Stimulated activated CD4-positive, alpha-beta T cell treated with anti-CD3 and anti-CD28 coated beads, Interleukin-2, amount 100 ng/mL, for 24 hours (primary cell): ENCODE data around the gene USP34.
A peak's percentile ranks its signal among the peaks of the same experiment; 100 is the strongest.
"Not testable (repeated sequence)": the region's sequence is repeated elsewhere in the genome, so short reads cannot be mapped to it uniquely, and the experiment has no call there.

Experiments
- DNase-seq, 2 donors: peaks; one replicate each; pipeline ENCODE4 v3.0.0-alpha.2; 2020

Gene USP34

DNA sequence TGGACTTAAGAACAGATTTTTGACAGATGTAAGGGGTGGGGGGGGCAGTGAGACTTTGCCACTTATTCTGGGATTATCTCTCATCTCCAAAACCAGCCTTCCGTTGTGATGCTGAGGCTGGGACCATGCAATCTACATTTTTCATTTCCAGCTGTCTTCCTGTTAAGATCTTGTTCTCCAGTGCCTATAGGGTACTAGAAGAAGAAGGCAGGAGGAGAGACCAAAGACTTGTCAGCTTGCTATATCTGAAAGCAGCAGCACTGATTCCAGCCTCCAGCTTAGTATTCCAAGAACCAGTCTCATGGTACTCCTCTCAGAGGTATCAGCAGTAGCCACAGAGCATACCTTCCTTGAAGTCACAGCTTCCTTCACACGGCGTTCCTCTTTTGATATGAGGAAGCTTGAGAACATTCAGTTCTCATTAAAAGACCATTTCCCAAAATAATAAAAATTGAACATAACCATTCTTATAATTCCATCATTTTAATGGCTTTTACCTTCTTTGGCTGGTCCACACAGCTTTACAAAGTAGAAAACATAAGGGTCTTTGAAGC lies 49.8 kb downstream of the USP34 start:
- DNase-seq = no peak

DNA sequence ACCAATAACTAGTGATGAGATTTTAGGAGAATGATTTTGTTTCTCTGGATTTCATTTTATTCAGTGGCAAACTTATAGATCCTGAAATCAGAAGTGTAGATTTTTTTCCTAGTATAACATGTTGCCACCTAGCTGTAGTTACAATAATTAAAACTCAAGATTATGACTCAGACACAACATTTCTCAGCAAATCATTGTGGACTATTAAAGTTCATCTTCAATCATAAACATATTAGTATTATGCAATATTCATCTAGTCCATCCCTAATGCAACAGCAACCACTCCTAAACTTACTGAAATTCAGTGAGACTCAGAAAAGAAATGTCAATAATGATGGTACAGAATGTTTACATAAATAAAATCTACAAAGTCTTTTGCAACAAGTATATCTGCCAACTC lies 51.3 kb downstream of the USP34 start:
- DNase-seq = no peak

DNA sequence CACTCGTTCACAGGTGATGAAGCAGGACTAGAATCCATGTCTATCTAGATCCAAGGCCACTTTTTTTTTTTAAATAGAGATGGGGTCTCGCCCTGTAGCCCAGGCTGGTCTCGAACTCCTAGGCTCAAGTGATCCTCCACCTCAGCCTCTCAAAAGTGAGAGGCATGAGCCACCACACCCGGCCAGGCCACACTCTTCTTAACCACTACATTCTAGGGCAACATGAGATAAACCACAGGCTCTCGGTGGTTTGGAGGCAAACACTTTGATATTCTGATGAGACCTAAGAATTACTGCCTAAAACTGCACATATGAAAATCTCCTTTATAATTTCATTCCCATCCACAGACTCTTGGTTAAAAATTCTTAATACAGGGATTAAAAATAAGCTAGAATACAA lies 51.8 kb downstream of the USP34 start:
- DNase-seq = no peak

GRCh38 chr2:61416871-61417645 lies 53.8 kb downstream of the USP34 start:
- no peak for DNase-seq

GRCh38 chr2:61415265-61415664 lies 55.6 kb downstream of the USP34 start:
- no peak for DNase-seq

DNA sequence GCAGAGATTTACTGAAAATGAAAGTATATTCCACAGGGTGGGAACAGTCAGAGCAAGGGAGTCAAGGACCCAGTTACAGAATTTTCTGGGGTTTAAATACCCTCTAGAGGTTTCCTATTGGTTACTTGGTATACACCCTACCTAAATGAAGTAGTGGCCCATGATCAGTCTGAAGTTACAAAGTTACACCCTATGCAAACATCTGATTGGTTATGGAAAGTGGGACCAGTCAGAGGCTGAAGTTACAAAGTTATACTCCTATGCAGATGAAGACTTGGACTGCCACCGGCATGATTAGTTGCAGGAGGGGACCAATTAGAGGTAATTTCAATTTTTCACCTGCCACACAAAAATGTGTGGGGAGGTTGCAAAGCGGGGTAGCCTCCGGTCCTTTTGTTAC lies 56.2 kb downstream of the USP34 start:
- DNase-seq = no peak

GRCh38 chr2:61411109-61411508 lies 59.8 kb downstream of the USP34 start:
- DNase-seq = no peak

DNA sequence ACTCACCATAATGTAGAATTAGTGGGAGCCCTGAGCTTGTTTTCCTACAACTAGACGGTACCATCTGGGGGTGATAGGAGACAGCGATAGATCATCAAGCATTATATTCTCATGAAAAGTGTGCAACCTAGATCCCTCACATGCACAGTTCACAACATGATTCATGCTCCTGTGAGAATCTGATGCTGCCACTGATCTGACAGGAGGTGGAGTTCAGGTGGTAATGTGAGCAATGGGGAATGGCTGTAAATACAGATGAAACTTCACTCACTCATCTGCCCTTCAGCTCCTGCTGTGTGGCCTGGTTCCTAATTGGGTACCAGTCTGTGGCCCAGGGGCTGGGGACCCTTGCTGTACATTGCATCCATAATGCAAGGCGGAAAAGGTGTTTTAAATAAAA lies 60.7 kb downstream of the USP34 start:
- no peak for DNase-seq

DNA sequence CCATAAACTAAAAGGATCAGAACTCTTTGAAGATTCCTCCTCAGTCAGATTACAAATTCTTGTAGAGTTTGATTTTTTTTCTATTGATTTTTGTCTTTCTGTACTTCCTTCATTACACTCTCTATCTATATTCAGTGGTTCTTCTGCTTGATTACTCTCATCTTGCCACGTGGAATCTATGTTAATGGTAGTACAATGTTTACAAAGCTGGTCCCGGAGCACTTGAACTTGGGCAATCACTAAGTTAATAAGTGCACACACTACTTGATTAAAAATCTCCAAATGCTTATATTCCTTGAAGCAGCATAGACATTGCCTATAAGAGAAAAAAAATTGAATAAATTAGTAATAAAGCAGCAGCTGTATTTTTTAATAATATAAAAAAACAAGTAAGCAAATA lies 65.1 kb downstream of the USP34 start:
- DNase-seq = no peak

DNA sequence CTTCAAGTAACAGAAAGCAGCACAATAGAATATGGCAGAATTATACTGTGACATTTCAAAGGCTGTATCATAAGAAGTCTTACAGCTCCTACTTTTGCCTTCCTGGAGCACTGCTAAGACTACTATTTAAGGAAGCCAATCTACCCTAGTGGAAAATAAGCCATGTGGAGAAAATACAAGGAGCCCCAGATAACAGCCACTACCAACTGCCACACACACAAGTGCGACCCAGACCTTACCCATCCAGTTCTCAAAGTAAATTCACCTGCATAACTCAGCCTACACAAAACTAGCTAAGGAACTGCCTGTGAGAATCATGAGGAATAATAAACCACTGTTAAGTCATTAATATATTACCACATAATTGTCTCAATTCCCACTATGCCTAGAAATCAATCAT lies 66.4 kb downstream of the USP34 start:
- DNase-seq = no peak

GRCh38 chr2:61398413-61398812 lies 72.5 kb downstream of the USP34 start:
- no peak for DNase-seq

- no peak for DNase-seq
Measured at GRCh38 chr2:61396005-61396404, 74.9 kb downstream of the USP34 start.

DNA sequence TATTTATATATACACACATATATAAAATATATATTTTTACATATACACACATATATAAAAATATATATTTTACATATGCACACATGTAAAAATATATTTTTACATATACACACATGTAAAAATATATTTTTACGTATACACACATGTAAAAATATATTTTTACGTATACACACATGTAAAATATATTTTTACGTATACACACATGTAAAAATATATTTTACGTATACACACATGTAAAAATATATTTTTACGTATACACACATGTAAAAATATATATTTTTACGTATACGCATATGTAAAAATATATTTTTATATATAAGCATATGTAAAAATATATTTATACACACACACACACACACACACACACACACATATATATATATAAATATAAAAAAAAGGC lies 83.3 kb downstream of the USP34 start:
- DNase-seq = not testable (repeated sequence)

GRCh38 chr2:61380882-61381197 lies 90.0 kb downstream of the USP34 start:
- DNase-seq = not testable (repeated sequence)

DNA sequence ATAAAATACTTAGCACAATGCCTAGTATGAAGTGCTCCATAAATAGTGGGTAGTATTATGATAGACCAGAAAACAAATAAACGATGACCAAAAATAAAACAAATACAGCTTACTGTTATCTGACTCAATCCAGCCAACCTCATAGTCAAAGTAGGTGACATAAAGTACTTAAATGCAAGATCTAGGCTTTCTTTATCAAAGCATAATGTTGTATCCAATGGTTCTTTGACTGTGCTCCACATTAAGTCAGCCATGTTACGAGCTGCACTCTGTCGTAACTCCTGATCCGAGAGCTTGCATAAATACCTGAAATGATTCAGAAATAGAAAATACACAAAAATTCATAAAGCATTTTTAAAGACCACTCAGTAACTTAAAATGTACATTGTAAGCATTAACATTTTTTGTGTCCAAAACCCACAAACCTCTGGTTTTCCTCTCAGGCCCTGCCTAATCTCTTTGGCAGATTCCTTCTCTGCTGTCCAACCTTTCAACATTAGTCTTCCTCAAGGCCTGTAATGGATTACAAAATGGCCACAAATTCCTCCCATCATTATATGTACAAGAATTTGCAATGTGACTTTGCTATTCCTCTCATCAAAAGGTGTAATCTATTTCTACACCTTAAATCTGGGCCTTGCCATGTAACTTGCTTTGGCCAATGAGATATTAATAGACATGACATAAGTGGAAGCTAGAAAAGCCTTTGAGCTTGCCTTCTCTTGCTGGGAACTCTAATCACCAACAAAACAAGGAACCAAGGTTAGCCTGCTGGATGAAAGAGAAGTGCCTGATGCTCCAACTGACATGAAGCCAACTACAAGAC lies 90.6 kb downstream of the USP34 start:
- DNase-seq = no peak

DNA sequence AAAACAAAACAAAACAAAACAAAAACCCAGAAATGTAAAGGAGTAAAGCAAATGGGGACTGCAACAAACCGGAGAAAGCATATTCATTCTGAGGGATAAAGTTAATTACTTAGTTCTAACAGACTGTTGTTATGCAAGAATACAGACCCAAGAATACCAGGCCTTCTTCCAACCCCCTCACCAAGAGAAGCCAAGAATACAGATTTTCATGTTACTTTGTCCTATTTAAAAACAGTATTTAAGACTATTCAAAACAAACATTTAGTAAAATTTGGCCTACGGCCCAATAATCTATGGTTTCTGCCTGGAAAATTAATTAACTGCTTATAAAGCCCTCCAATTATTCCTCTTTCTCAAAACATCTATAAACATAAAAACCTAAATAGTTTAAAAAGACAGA lies 91.4 kb downstream of the USP34 start:
- DNase-seq = no peak

DNA sequence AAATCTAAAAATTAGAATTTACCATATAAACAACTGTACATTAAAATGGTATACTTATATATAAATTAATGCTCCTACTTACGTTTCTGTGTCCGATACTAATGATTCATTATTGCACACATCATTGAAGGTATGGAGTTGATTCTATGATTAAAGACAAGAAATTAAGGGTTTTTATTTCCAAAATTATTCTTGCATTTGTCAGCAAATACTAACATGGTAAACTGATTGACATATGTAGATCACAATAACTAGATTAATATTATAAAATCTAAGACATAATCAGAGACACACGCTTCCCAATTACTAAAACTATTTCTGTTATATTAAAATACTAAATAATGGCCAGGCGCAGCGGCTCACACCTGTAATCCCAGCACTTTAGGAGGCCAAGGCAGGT lies 92.6 kb downstream of the USP34 start:
- DNase-seq = no peak

DNA sequence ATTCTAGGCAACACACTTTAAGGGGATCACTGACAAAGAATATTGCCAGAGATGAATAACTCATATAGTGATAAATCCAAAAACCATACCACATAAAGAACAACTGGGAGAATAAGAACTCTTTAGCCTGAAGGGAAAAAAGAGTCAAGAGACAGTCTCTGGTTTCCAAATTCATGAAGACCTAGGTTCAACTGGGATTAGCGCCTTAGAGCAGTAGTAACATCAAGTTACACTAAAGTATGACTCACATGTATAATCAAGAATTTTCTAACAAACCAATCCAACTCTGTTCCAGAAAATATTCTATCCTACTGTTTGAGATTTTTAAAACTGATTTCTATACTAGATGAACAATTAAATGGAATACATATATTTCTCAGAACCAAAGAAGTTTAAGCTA lies 93.8 kb downstream of the USP34 start:
- DNase-seq = no peak

- no peak for DNase-seq
Measured at GRCh38 chr2:61376211-61376610, 94.7 kb downstream of the USP34 start.

DNA sequence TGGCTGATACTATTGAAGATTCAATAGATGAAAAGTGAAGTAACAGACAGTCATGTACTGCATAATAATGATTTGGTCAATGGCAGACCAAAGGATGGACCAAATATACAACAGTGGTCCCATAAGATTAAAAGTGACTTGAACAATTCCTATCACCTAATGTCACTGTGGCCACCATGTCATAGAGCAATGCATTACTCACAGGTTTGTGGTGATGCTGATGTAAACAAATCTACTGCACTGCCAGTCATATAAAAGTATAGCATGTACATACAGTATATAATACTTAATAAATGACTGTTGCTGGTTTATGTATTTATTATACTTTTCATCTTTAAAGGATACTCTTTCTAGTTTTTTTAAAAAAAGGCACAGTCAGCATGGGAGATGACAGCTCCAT lies 99.9 kb downstream of the USP34 start:
- DNase-seq = no peak

DNA sequence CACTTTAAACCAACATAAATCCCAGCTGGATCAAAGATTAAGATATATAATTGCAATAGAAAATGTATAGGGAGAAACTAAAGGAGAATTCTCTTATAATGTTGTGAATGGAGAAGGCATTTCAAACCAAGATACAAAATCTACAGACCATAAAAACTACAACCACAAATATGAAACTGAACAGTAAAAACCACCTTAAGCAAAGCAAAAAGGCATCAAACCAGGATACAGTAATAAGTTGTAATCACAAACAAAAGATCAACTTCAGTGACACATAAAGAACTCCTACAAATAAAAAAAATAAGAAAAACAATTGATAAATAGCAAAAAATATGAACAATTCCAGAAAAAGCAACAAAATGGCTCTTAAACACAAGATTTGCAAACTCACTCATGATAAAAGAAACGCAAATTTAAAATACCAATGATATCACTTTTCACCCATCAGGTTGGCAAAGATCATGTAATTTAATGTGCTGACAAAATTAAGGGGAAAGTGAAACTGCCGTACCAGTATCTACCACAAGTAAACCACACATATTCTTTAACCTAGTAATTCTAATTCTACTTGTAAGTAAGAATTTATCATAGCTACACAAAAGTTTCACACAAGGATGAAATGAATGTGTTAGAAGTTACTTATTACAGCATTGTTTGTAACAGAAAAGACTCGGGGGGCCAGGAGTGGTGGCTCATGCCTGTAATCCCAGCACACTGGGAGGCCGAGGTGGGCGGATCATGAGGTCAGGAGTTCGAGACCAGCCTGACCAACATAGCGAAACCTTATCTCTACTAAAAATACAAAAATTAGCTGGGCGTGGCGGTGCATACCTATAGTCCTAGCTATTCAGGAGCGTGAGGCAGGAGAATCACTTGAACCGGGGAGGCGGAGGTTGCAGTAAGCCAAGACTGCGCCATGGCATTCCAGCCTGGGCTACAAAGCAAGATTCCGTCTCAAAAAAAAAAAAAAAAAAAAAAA lies 101.9 kb downstream of the USP34 start:
- DNase-seq = peak in 1 of 2 donors; percentile 19

GRCh38 chr2:61367177-61367576 lies 103.7 kb downstream of the USP34 start:
- no peak for DNase-seq

- no peak for DNase-seq
Measured at GRCh38 chr2:61363580-61363979, 107.3 kb downstream of the USP34 start.
